ENCODE measurements around the gene RAPGEF1.
A peak's percentile ranks its signal among the peaks of the same experiment; 100 is the strongest.
"Not testable (repeated sequence)": the region's sequence is repeated elsewhere in the genome, so short reads cannot be mapped to it uniquely, and the experiment has no call there.

Gene RAPGEF1

GRCh38 chr9:131739959-131740648 lies at the start of gene RAPGEF1:
TSS of gene RAPGEF1 (minus strand) at chr9:131740076. CDS start at chr9:131739830, 246 bp downstream.
- DNase-seq, result peak; percentile 39

- no peak for DNase-seq
Observed at GRCh38 chr9:131788851-131789250, 49.0 kb upstream of the RAPGEF1 start.

GRCh38 chr9:131787838-131788237 lies 48.0 kb upstream of the RAPGEF1 start:
- no peak for DNase-seq

GRCh38 chr9:131784748-131785501 lies 45.0 kb upstream of the RAPGEF1 start:
- no peak for DNase-seq

- DNase-seq, result no peak
Observed at GRCh38 chr9:131781069-131781468, 41.2 kb upstream of the RAPGEF1 start.

- DNase-seq, result no peak
Observed at GRCh38 chr9:131776473-131776872, 36.6 kb upstream of the RAPGEF1 start.

GRCh38 chr9:131776036-131776435 lies 36.2 kb upstream of the RAPGEF1 start:
- DNase-seq, result no peak

- DNase-seq, result no peak
Observed at GRCh38 chr9:131774636-131775035, 34.8 kb upstream of the RAPGEF1 start.

- DNase-seq, result peak; percentile 41
Observed at GRCh38 chr9:131773911-131774379, 34.1 kb upstream of the RAPGEF1 start.

GRCh38 chr9:131772940-131773339 lies 33.1 kb upstream of the RAPGEF1 start:
- no peak for DNase-seq

- DNase-seq, result no peak
Observed at GRCh38 chr9:131771646-131772045, 31.8 kb upstream of the RAPGEF1 start.

- no peak for DNase-seq
Observed at GRCh38 chr9:131769361-131769760, 29.5 kb upstream of the RAPGEF1 start.

GRCh38 chr9:131764568-131764967 lies 24.7 kb upstream of the RAPGEF1 start:
- no peak for DNase-seq

- peak; percentile 47 for DNase-seq
Observed at GRCh38 chr9:131762356-131762932, 22.6 kb upstream of the RAPGEF1 start.

GRCh38 chr9:131759017-131759647 lies 19.3 kb upstream of the RAPGEF1 start:
- DNase-seq, result peak; percentile 50

- no peak for DNase-seq
Observed at GRCh38 chr9:131757549-131757948, 17.7 kb upstream of the RAPGEF1 start.

- DNase-seq, result peak; percentile 69
Observed at GRCh38 chr9:131755541-131756198, 15.8 kb upstream of the RAPGEF1 start.

GRCh38 chr9:131754846-131755245 lies 15.0 kb upstream of the RAPGEF1 start:
- no peak for DNase-seq

- DNase-seq, result not testable (repeated sequence)
Observed at GRCh38 chr9:131753751-131754150, 13.9 kb upstream of the RAPGEF1 start.

GRCh38 chr9:131752231-131752884 lies 12.5 kb upstream of the RAPGEF1 start:
- DNase-seq, result no peak

- DNase-seq, result no peak
Observed at GRCh38 chr9:131748411-131748955, 8.6 kb upstream of the RAPGEF1 start.

- peak; percentile 60 for DNase-seq
Observed at GRCh38 chr9:131747352-131747751, 7.5 kb upstream of the RAPGEF1 start.
